SIG-M5 (cell line): ENCODE results near the gene STYK1.
"Not testable (repeated sequence)": the region's sequence is repeated elsewhere in the genome, so short reads cannot be mapped to it uniquely, and the experiment has no call there.

Experiments used
- DNase-seq: peaks from one replicate; lab custom pipeline; 2025; lab: John Stamatoyannopoulos, UW

Gene STYK1

GRCh38 chr12:10688042-10688441 is 14.2 kb upstream of the STYK1 start:
- DNase-seq = no peak

- no peak for DNase-seq
Observed at GRCh38 chr12:10672231-10672868, 1.5 kb downstream of the STYK1 start.

GRCh38 chr12:10669533-10669932 is 4.3 kb downstream of the STYK1 start:
- DNase-seq = no peak

- DNase-seq = no peak
Observed at GRCh38 chr12:10668526-10668925, 5.3 kb downstream of the STYK1 start.

GRCh38 chr12:10667581-10667980 is 6.3 kb downstream of the STYK1 start:
- DNase-seq = no peak

- no peak for DNase-seq
Observed at GRCh38 chr12:10664499-10664898, 9.4 kb downstream of the STYK1 start.

GRCh38 chr12:10663869-10664268 is 10.0 kb downstream of the STYK1 start:
- no peak for DNase-seq

- DNase-seq = no peak
Observed at GRCh38 chr12:10661338-10661737, 12.5 kb downstream of the STYK1 start.

GRCh38 chr12:10654003-10654402 is 19.8 kb downstream of the STYK1 start:
- DNase-seq = no peak

- no peak for DNase-seq
Observed at GRCh38 chr12:10652192-10652591, 21.7 kb downstream of the STYK1 start.

GRCh38 chr12:10646576-10646975 is 27.3 kb downstream of the STYK1 start:
- DNase-seq = not testable (repeated sequence)

- no peak for DNase-seq
Observed at GRCh38 chr12:10645910-10646309, 27.9 kb downstream of the STYK1 start.

- DNase-seq = no peak
Observed at GRCh38 chr12:10641735-10642500, 31.9 kb downstream of the STYK1 start.

- DNase-seq = no peak
Observed at GRCh38 chr12:10638728-10639127, 35.1 kb downstream of the STYK1 start.

- no peak for DNase-seq
Observed at GRCh38 chr12:10636611-10637010, 37.2 kb downstream of the STYK1 start.

GRCh38 chr12:10636124-10636523 is 37.7 kb downstream of the STYK1 start:
- no peak for DNase-seq

- no peak for DNase-seq
Observed at GRCh38 chr12:10635306-10635705, 38.5 kb downstream of the STYK1 start.

- no peak for DNase-seq
Observed at GRCh38 chr12:10634427-10634826, 39.4 kb downstream of the STYK1 start.

GRCh38 chr12:10633541-10633940 is 40.3 kb downstream of the STYK1 start:
- no peak for DNase-seq

GRCh38 chr12:10632226-10632625 is 41.6 kb downstream of the STYK1 start:
- no peak for DNase-seq

- DNase-seq = no peak
Observed at GRCh38 chr12:10624605-10625004, 49.2 kb downstream of the STYK1 start.

GRCh38 chr12:10623131-10623530 is 50.7 kb downstream of the STYK1 start:
- no peak for DNase-seq

- no peak for DNase-seq
Observed at GRCh38 chr12:10621278-10621677, 52.6 kb downstream of the STYK1 start.
